Calu3 (cell line): ENCODE results near the gene MYH16. TPM values are rescaled to one million over a fixed set of nuclear protein-coding genes. Genes with fewer than 3 reads are reported as not detected.
"Not testable (repeated sequence)": the region's sequence is repeated elsewhere in the genome, so short reads cannot be mapped to it uniquely, and the experiment has no call there.

Experiments
- BruUV-seq: library from RNA; stranded (reverse); fragments of 400-500 nt; replicated peaks from 2 replicates; lab custom pipeline; 2021; lab: Mats Ljungman, UMichigan
- CTCF ChIA-PET: fragments of 300-600 bp; sonication (Branson Sonifier 250); formaldehyde crosslinking; loops from one replicate; lab custom pipeline; 2022; ENCODE audit warnings: antibody characterized with exemption; lab: Charles Lee
- DNase-seq: peaks from one replicate; pipeline ENCODE4 v3.0.0; 2022
- H3K27ac Mint-ChIP-seq: one replicate; pipeline ENCODE4 v1.8.0; 2022; ENCODE audit warnings: mixed read lengths; ENCODE audit not compliant: unreplicated experiment
- H3K27me3 Mint-ChIP-seq: one replicate; pipeline ENCODE4 v1.8.0; 2022; ENCODE audit warnings: mixed read lengths; ENCODE audit not compliant: unreplicated experiment
- H3K36me3 Mint-ChIP-seq: one replicate; pipeline ENCODE4 v1.8.0; 2022; ENCODE audit warnings: mild to moderate bottlenecking, moderate library complexity, mixed read lengths; ENCODE audit not compliant: insufficient read depth, unreplicated experiment
- H3K4me1 Mint-ChIP-seq: one replicate; pipeline ENCODE4 v1.8.0; 2022; ENCODE audit warnings: mild to moderate bottlenecking, low read depth, mixed read lengths; ENCODE audit not compliant: unreplicated experiment
- H3K4me3 Mint-ChIP-seq: one replicate; pipeline ENCODE4 v1.8.0; 2022; ENCODE audit warnings: mild to moderate bottlenecking, low read depth, moderate library complexity, mixed read lengths; ENCODE audit not compliant: unreplicated experiment
- H3K9me3 Mint-ChIP-seq: one replicate; pipeline ENCODE4 v1.8.0; 2022; ENCODE audit warnings: low read depth, mixed read lengths; ENCODE audit not compliant: unreplicated experiment
- intact Hi-C: fragments of 100-400 bp; cut with micrococcal nuclease; formaldehyde crosslinking; loops from one replicate; pipeline ENCODE4 v1.10.0; 2022; ENCODE audit not compliant: unreplicated experiment
- total RNA-seq: library from RNA; stranded (reverse); gene quantifications from 2 replicates; pipeline ENCODE4 v1.2.3, GENCODE V29; 2022
- TF ChIP-seq, protein P1 (sequence below): fragments of 200-600 bp; IDR thresholded peaks from one replicate; pipeline ENCODE4 v1.8.0; 2022; ENCODE audit warnings: antibody characterized with exemption; ENCODE audit not compliant: unreplicated experiment

MYH16 gene
- total RNA-seq, 1 experiment from 2014 or later: 0.97 TPM

GRCh38 chr7:99275496-99275895 is 2.9 kb downstream of the MYH16 start:
- H3K4me3 Mint-ChIP-seq: no peak overlapping the region
- BruUV-seq: no TSS peak
- CTCF ChIA-PET: no interaction called here
- peaks cover 33% of the 10 kb centered on the region for H3K4me1 Mint-ChIP-seq
- DNase-seq: no peak
- peaks cover 5% of the 10 kb centered on the region for H3K9me3 Mint-ChIP-seq
- H3K27me3 Mint-ChIP-seq: no peaks in the 10 kb centered on the region
- H3K27ac Mint-ChIP-seq: peak overlapping the region; percentile 69
- intact Hi-C loops: no loop called here
- no peaks in the 10 kb centered on the region for H3K36me3 Mint-ChIP-seq
- TF ChIP-seq, protein P1, sequence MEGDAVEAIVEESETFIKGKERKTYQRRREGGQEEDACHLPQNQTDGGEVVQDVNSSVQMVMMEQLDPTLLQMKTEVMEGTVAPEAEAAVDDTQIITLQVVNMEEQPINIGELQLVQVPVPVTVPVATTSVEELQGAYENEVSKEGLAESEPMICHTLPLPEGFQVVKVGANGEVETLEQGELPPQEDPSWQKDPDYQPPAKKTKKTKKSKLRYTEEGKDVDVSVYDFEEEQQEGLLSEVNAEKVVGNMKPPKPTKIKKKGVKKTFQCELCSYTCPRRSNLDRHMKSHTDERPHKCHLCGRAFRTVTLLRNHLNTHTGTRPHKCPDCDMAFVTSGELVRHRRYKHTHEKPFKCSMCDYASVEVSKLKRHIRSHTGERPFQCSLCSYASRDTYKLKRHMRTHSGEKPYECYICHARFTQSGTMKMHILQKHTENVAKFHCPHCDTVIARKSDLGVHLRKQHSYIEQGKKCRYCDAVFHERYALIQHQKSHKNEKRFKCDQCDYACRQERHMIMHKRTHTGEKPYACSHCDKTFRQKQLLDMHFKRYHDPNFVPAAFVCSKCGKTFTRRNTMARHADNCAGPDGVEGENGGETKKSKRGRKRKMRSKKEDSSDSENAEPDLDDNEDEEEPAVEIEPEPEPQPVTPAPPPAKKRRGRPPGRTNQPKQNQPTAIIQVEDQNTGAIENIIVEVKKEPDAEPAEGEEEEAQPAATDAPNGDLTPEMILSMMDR: no peak

GRCh38 chr7:99278180-99278579 is 5.5 kb downstream of the MYH16 start:
- Mint-ChIP-seq H3K4me3 (no peak overlapping the region), H3K36me3 (no peaks in the 10 kb centered on the region), H3K4me1 (peaks cover 23% of the 10 kb centered on the region), H3K9me3 (peaks cover 5% of the 10 kb centered on the region), H3K27ac (no peak overlapping the region), H3K27me3 (no peaks in the 10 kb centered on the region)
- DNase-seq: no peak
- CTCF ChIA-PET: no interaction called here
- intact Hi-C loops: no loop called here
- BruUV-seq: no TSS peak
- TF ChIP-seq, protein P1: no peak

DNA sequence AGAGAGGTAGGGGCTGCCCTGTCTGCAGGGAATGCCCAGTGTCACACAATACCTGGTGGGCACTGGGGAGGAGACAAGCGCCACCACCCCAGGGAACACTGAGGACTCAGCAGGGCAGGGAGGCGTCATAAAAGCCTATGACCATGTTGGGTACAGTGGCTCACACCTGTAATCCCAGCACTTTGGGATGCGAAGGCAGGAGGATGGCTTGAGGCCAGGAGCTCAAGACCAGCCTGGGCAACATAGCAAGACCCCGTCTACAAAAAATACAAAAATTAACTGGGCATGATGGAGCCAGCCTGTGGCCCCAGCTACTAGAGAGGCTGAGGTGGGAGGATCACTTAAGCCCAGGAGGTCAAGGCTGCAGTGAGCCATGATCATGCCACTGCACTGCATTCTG is 11.5 kb downstream of the MYH16 start:
- BruUV-seq, H3K4me3 Mint-ChIP-seq, H3K27me3 Mint-ChIP-seq, H3K36me3 Mint-ChIP-seq, H3K9me3 Mint-ChIP-seq, H3K4me1 Mint-ChIP-seq, CTCF ChIA-PET, DNase-seq, H3K27ac Mint-ChIP-seq, intact Hi-C loops: not testable (repeated sequence)

- no TSS peak for BruUV-seq
- intact Hi-C loops: no loop called here
- no peak for DNase-seq
- TF ChIP-seq, protein P1: no peak
- Mint-ChIP-seq H3K27me3 (no peaks in the 10 kb centered on the region), H3K9me3 (no peaks in the 10 kb centered on the region), H3K36me3 (no peaks in the 10 kb centered on the region), H3K4me3 (no peak overlapping the region), H3K27ac (no peak overlapping the region), H3K4me1 (no peaks in the 10 kb centered on the region)
- CTCF ChIA-PET: interaction anchor here (0.7 kb wide), 1 partner anchor 69 kb away, joined by 3 read pairs; no protein-coding TSS in a partner anchor
Measured at GRCh38 chr7:99287779-99288534, 15.3 kb downstream of the MYH16 start.

- CTCF ChIA-PET: interaction anchor here (0.6 to 0.8 kb wide), 2 partner anchors 305 to 717 kb away, joined by 4 to 6 read pairs; no protein-coding TSS in a partner anchor
- TF ChIP-seq, protein P1: no peak
Measured at GRCh38 chr7:99289185-99289584, 16.5 kb downstream of the MYH16 start.

GRCh38 chr7:99290148-99290547 is 17.5 kb downstream of the MYH16 start:
- H3K27ac Mint-ChIP-seq, H3K27me3 Mint-ChIP-seq, H3K4me1 Mint-ChIP-seq, BruUV-seq, H3K9me3 Mint-ChIP-seq, DNase-seq, H3K36me3 Mint-ChIP-seq, H3K4me3 Mint-ChIP-seq, intact Hi-C loops: not testable (repeated sequence)
- CTCF ChIA-PET: interaction anchor here (0.7 kb wide), 1 partner anchor 128 kb away, joined by 3 read pairs; no protein-coding TSS in a partner anchor

More at GRCh38 chr7:99289185-99289584, 16.5 kb downstream of the MYH16 start:
- Mint-ChIP-seq H3K27me3 (no peaks in the 10 kb centered on the region), H3K27ac (no peak overlapping the region), H3K9me3 (no peaks in the 10 kb centered on the region), H3K36me3 (no peaks in the 10 kb centered on the region), H3K4me1 (no peaks in the 10 kb centered on the region), H3K4me3 (no peak overlapping the region)
- BruUV-seq: no TSS peak
- intact Hi-C loops: no loop called here
- DNase-seq: no peak
